C1 segment of cervical spinal cord (tissue), 14 donors: ENCODE data around the gene FOXR1.

ENCODE experiments used
- DNase-seq, 14 donors: peaks; one replicate each; lab custom pipeline; 2025; lab: John Stamatoyannopoulos, UW

The FOXR1 gene

DNA sequence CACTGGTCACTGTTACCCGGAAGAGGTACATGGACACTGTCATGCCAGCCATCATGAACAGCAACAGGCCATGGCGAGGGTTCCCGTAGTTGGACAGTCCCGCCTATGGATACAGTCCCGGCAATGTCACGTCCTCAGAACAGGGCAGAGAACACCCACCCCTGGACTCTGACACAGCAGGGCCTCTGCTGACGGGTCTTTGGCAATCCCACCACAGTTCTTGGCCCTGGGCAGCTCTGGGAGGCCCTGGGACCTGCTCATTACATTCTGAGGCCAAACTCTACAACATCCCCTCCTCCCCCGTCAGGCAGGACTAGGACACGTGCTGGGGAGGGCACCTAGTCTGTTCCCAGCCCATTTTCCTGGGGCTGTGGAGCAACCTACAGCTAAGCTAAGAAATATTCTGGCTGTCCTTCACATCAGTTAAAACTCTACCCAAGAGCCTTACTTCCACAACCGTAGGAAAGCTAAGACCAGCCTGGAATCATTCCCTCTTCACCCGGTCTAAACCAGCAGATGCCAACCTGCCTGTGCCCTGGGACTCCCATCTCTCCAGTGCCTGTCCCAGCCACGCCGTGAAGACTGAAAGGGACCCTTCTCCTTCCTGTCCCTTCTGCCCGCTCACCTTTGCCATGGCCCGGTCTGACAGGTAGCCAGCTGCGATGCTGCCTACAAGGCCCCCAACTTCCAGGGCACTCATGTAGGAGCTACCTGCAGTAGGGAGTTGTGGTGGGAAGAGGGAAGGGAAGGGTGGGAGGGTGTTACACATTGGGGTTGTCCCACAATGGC, 54.6 kb downstream of the FOXR1 start:
- DNase-seq, result no peak

DNA sequence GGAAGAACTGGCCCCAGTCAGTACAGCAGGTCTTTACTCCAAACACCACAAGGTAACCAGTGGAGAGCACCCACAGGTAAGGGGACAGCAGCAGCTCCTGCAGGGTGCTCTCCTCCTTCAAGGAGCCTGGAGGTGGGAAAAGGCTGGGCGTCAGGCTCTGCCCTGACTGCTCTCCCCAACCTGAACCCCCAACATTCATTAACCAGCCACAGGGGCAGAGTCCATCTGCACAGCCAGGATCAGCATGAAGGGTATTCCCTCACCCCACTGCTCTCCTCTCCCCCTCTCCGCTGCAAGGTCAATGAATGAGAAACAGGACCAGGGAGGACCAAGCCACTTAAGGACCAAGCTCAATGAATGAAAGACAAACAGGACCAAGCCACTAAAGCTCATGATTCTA, 55.4 kb downstream of the FOXR1 start:
- DNase-seq, result no peak

DNA sequence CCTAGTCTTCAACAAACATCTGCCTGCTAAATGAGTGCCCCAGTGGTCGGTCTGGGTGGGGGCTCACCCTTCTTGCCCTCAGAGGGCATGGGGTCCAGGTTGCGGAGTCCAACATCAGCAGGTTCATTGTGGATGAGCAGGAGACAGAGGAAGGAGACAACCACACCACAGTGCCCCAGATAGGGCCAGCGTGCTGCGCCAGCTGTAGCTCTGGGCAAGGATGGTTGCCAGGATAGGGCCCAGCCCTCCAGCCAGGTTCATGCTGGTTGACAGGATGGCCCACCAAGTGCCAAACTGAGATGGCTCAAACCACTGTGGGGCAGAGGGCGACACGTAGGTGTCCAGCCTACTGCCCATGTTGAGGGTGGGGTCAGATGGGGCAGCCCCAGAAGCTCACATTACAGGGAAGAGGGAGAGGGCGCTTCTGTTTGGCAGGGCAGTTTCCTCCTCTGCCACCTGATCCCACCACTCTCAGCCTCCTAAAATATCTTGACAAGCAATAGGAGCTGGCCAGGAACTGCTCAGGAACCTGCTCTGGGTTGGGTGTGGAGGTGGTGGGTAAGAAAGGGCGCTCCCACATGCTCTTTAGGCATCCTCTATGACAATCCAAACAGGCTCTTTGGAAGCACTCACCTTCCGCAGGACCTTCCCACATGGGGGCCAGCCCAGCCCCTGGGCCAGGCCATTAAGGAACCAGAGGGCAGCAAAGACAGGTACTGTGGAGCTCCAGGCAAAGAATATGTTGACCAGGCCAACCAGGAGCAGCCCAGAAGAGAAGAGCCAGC, 56.2 kb downstream of the FOXR1 start:
- DNase-seq, result no peak

DNA sequence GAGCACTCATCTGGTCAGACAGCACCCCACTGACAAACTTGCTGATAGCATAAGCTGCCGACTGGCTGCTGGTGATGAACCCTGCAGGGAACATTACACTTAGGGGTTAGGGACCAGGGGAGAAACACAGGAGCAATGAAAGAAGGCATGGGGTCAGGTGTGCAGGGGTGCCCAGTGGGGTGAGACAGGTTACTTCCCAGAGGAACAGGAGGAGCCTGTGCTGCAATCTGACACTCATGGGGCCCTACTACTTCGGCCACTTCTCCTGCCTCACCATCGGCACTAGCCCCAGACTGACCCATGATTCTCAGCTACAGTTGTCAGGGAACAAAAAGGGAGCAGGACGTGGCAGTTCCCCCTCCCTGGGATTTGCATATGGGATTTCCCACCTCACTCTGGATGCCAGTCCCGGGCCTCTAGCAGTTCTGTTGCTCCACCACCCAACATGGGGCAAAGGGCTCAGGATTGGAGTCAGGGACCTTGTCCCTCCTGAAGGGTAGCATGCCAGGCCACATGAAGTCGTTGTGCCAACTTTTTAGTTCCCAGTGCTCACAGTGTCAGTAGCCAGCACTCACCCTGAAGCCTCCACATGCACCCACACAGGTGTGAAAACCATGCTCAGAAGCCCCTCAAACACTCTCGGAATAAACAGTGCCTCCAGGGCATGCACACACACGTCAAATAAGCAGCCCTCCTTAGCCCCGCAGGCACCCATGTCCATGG, 56.9 kb downstream of the FOXR1 start:
- DNase-seq, result no peak

DNA sequence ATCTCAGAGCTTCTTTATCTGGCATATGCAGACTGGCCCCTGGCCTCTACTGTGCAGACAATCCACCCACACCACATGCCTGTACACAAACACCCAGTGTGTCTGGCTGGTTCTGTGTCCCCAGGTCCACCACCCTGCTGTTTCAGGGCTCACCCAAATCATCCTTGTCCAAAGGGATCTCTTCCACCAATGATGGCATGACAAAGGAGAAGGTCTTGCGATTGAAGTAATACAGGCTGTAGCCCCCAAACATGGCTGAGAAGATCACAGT, 57.4 kb downstream of the FOXR1 start:
- no peak for DNase-seq

DNA sequence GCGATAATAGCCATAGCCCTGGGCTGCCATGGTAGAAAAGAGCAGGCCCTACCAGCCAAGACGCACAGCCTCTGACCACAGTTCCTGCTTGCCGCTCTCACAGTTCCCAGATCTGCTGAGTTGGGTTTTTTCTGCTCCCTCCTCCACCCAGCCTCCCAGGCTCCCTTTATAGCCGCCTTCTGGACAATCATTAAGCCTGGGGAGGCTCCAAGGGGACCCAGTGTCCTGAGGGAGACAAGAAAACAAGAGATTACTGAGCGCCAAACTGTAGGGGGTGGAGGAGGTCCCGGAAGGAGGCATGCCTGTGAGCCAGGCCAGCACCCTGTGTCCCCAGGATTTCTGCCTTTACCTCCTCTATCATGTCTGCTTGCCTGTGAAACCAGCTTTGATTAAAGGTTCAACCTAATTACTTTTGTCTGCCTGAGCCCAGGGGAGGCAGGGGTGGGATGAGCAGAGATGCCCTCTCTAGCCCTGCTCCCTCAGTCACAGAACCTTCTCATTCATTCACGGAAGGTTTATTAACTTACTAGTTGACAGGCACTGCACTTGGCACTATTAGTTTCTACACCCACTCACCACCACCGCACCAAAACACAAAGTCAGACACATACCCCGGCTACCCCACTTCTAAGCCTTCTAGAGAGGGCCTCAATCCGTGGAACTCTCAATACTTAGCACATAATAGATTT, 57.9 kb downstream of the FOXR1 start:
- peak in 9 of 14 donors; percentile 6 to 51 (median 18) for DNase-seq

DNA sequence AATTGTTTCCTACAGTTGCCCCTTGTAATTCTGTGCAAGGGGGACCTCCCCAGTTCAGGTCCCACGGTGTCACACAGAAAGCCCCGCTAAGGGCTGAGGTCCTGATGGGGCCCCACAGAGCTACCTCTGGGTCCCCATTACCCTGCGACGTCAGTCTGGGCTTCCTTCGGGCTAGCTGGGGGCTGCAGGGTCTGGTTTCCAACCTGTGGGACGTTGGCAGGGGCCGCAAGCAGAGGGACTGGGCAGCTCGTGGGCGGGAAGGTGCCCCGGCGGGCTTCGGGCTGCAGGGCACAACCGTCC, 58.4 kb downstream of the FOXR1 start:
- DNase-seq, result peak in 1 of 14 donors; percentile 44

DNA sequence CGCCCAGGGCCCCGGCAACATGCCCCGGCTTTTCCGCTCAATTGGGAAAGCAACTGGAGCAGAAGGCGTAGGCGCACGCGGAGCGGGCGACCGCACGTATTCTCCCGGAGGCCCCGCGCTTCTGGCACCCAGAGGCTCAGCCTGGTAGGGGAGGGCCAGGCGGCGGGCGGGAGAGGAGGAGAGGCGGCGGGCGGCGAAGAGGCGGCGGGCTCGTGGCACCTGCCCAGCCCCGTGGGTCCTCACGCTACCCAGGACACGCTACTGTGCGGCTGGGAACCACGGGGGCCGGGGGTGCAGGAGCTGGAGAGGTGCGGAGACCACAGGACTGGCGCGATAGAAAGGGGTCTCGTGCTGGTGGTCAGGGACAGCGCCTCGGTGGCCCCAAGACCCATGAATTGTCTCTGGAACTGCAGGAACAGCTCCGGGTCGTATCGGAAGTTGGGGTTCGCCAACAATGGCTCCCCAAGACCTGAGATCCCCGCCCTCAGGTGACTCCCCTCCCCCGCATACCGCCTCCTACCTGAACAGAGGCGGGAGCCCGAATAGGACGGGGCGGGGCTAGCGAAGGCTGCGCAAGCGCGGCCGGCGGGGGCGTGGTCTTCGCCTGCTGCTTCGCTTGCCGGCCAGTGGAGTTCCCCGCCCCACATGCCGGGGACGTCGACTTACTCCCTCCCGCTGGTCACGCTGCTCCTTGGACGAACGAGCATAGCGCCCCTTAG, 58.9 kb downstream of the FOXR1 start, which contains the start of gene SLC37A4:
TSS of gene SLC37A4 (minus strand) at position 549 of the 719 bp plus-strand sequence.
- DNase-seq, result peak; percentile 59 to 97 (median 91)
